Measurements from ENCODE around the gene ARL4C.

The ARL4C gene

GRCh38 chr2:234474654-234475053 is 22.2 kb downstream of the ARL4C start:
- Histone ChIP-seq H3K4me3 (no peak overlapping the region), H3K27ac (no peak overlapping the region)
- TF ChIP-seq CTCF (IDR thresholded peaks at IDR 0.05) = no peak
- no peak for DNase-seq (ENCODE audit: low spot score)

- no peak for TF ChIP-seq CTCF (IDR thresholded peaks at IDR 0.05)
Measured at GRCh38 chr2:234472155-234472554, 24.7 kb downstream of the ARL4C start.

GRCh38 chr2:234469972-234470371 is 26.9 kb downstream of the ARL4C start:
- H3K4me3 ChIP-seq = no peak overlapping the region
- no peak for DNase-seq (ENCODE audit: low spot score)
- no peak for TF ChIP-seq CTCF (IDR thresholded peaks at IDR 0.05)
- H3K27ac ChIP-seq = no peak overlapping the region

More at GRCh38 chr2:234472155-234472554, 24.7 kb downstream of the ARL4C start:
- Histone ChIP-seq H3K4me3 (no peak overlapping the region), H3K27ac (no peak overlapping the region)
- no peak for DNase-seq (ENCODE audit: low spot score)

- H3K27ac ChIP-seq = no peak overlapping the region
- no peak for DNase-seq (ENCODE audit: low spot score)
- no peak overlapping the region for H3K4me3 ChIP-seq
- TF ChIP-seq CTCF (IDR thresholded peaks at IDR 0.05) = no peak
Measured at GRCh38 chr2:234469251-234469845, 27.5 kb downstream of the ARL4C start.

GRCh38 chr2:234468503-234468902 is 28.4 kb downstream of the ARL4C start:
- H3K4me3 ChIP-seq = no peak overlapping the region
- H3K27ac ChIP-seq = no peak overlapping the region
- TF ChIP-seq CTCF (IDR thresholded peaks at IDR 0.05) = no peak
- no peak for DNase-seq (ENCODE audit: low spot score)

- no peak overlapping the region for H3K27ac ChIP-seq
- TF ChIP-seq CTCF (IDR thresholded peaks at IDR 0.05) = no peak
- H3K4me3 ChIP-seq = no peak overlapping the region
- DNase-seq (ENCODE audit: low spot score) = no peak
Measured at GRCh38 chr2:234467289-234467688, 29.6 kb downstream of the ARL4C start.

- DNase-seq (ENCODE audit: low spot score) = no peak
- no peak for TF ChIP-seq CTCF (IDR thresholded peaks at IDR 0.05)
- Histone ChIP-seq H3K4me3 (no peak overlapping the region), H3K27ac (no peak overlapping the region)
Measured at GRCh38 chr2:234464291-234464645, 32.6 kb downstream of the ARL4C start.

Data from coronary artery (tissue), 2 donors.